Activated CD4-positive, alpha-beta T cell treated with anti-CD3 and anti-CD28 coated beads for 24 hours (primary cell): ENCODE results near the gene KANK4.

ENCODE experiments used
- DNase-seq, 2 donors: peaks; one replicate each; pipeline ENCODE4 v3.0.0-alpha.2; 2020; ENCODE audit warnings: low read depth in 2 of 2

The KANK4 gene

GRCh38 chr1:62304975-62305374 is 14.3 kb downstream of the KANK4 start:
- no peak for DNase-seq

- DNase-seq: no peak
Observed at GRCh38 chr1:62304515-62304914, 14.7 kb downstream of the KANK4 start.

- DNase-seq: no peak
Observed at GRCh38 chr1:62301726-62302390, 17.4 kb downstream of the KANK4 start.

- no peak for DNase-seq
Observed at GRCh38 chr1:62299426-62300200, 19.6 kb downstream of the KANK4 start.

GRCh38 chr1:62295921-62296491 is 23.2 kb downstream of the KANK4 start:
- no peak for DNase-seq

GRCh38 chr1:62294261-62294660 is 25.0 kb downstream of the KANK4 start:
- no peak for DNase-seq

- no peak for DNase-seq
Observed at GRCh38 chr1:62288662-62289061, 30.6 kb downstream of the KANK4 start.

GRCh38 chr1:62288224-62288623 is 31.0 kb downstream of the KANK4 start:
- DNase-seq: no peak

- DNase-seq: no peak
Observed at GRCh38 chr1:62286786-62287224, 32.4 kb downstream of the KANK4 start.

DNA sequence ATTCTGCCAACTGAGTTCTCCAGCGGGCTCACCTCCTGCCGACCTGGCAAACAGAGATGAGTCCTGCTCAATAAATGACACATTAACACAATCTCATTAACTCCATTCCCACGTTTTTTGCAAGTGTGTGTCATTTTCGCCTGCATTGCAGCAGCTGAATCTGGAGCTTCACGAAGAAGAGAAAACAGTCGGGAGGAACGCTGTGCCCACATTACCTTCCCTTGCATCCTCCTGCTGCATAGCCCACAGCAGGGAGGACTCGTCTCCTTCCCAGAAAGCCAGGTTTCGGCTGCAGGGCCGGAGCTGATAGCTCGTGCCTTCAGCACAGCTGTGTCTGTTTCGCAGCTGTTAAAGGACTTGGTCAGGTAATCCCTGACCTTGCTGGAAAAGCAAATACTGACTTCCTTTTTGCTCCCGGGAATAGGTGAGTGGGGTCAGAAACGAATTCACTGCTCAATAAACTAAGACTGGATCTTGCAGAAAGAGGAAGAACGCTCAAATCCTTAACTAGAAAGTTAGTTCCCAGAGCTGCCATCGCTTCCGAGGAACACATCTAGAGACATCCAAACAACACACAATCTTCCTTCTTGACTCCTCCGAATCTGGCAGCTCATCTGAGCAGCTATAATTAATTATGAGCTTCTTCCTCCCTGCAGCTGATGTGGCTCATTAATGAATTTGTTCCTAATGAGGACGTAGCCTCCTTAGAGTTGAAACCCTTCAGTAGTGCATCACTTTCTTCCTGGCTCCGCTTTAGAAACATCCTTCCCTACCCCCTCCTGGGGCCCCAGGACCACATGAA is 33.0 kb downstream of the KANK4 start:
- no peak for DNase-seq

- no peak for DNase-seq
Observed at GRCh38 chr1:62285440-62285839, 33.8 kb downstream of the KANK4 start.

- no peak for DNase-seq
Observed at GRCh38 chr1:62283986-62284385, 35.2 kb downstream of the KANK4 start.

DNA sequence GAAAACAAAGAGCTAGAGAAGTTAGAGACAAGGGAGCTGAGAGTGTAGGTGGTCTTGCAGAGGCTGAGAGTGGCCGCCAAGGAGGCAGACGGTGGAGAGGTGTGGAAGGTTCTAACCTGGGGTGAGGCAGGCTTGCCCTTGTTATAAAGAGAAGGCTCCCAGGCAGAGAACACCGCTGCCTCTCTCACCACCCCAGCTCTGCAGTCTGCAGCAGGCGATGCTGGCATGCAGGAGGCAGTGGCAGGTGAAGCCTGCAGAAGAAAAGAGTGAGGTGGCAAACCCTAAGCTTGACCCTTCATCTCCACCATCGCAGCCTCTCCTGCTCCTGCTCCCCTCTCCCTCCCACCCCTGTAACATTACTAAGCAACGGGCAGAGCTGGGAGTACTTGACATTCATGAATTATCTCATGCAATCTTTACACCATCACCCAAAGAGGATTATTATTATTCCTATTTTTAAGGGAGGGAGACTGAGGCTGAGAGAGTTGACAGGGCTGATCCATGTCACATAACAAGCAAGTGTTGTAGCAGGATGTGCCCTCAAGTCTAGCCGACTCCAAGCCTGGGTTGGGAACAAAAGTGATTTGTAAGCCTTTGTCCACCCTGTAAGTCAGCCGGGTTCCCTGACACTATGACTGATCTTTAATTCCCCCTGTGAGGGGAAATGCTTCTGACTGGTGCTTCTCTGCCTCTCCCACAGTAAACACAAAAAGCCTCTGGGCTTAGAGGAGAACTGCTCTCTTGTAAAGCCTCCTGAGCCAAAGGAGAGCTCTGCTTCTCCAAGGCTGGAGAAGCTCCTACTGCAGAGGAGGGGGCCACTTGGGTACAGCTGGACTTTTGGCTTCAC is 36.1 kb downstream of the KANK4 start:
- DNase-seq: no peak

DNA sequence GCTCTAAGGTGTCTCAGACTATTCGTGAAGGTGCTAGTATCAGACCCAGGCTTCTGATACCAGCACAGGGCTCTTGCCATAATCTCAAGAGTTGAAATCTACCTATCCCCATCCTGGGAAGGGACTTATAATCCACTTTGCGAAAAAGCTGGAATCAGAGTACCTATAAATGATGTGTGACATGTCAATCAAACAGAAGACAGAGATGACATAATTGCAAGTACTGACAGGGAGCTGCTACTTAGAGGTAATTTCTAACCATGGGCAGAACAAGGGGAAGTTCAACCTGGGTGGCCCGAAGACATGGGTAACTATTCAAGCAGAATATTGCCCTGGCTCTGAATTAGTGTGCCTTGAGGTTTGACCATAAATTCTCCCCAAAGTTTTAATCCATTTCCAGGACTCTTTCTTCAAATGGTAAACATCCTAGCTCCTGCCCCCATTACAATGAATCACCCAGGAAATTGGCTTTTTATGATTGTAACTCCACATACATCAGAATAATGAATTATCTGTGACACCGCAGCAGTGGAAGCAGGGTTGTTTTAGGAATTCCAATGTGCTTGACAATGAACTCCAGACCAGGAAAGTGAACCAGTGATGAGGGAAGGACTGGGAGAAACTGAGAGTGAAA is 37.2 kb downstream of the KANK4 start:
- DNase-seq: no peak

GRCh38 chr1:62280960-62281465 is 38.2 kb downstream of the KANK4 start:
- DNase-seq: no peak

DNA sequence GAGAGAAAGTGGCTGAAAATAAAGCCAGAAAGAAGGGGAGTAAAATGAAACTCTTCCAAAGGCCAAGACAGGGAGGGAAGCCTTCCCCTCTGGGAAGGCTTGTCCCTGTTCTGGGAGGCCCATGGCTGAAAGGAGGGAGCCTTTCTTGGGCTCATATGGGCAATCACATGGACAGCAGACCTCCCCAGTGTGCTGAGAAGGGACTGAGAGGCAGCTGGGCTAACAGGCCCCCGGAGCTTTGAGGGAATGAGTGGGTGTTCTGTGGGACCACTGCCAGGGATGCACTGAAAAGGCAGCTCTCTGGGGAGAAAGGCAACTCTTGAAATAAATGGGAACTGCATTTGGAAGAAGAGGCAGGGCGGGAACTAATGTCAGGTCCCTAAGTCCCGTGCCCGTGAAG is 39.1 kb downstream of the KANK4 start:
- no peak for DNase-seq

- no peak for DNase-seq
Observed at GRCh38 chr1:62276791-62277190, 42.4 kb downstream of the KANK4 start.

DNA sequence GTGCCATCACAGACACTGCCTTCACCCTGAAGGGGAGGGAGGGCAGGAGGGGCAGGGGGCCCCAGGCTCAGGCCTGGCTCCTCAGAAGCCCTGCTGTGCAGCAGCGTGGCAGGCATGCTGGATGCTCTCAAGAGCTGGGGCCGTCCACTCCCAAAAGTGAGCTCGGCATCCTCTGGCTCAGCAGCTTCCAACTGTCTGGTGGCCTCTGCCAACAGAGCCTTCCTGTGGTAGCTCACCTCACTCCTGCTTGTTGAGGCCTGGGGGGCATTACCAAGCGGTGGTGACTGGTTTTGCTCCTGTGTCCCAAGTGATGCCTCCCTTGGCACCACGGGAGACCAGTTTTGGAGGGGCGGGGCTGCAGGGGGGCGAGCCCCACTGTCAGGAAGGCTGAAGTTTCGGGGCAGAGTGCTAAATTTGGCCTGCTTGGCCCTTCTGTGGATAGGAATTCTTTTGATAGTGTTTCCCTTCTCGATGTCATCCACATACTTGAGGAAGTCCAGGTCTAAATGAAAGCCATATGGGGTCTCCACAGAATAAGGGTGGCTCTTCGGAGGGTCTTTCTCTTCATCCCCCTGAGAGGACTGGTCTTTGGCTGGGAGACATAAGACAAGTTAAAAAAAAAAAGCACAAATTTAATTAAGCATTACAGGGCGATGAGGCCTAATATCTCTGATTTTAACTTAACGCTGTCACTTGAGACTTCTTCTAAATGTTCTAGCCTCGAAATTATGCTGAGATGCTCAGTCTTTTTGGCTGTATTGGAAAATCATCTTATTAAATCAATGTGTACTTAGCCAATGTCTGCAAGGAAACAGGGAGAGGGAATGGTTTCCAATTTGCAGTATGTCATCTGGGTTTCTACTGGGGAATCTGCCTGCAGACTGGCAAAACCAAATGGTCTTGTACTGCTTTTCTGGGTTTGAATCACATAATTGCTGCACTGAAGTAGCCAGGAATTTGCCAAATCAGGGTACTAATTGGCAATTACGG is 44.4 kb downstream of the KANK4 start:
- DNase-seq: no peak

DNA sequence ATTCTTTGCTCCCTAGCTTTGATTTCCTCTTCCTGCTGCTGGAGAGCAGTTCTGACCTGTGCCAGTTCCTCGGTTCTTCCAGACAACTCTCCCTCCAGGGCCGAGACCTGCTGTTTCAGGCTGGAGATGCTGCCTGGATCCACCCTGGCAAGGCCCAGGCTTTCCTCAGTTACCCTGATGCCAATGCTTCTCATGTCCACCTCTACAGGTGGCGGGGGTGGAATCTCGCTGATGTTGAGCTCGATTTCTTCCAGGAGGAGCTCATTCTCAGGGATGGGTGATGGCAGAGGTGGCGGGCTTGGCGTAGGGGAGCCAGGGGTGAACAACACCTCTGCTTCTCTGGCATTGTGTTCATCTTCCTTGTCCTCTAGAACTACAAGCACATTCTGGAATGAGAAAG is 45.3 kb downstream of the KANK4 start:
- DNase-seq: no peak
